ENCODE measurements around the gene FZD7.

The FZD7 gene

GRCh38 chr2:202005272-202005887, 28.3 kb upstream of the FZD7 start:
- peaks cover 15% of the 10 kb centered on the region for H3K4me1 Mint-ChIP-seq
- DNase-seq = no peak
- H3K4me3 Mint-ChIP-seq = no peak overlapping the region
- peaks cover 8% of the 10 kb centered on the region for H3K27me3 Mint-ChIP-seq
- no peaks in the 10 kb centered on the region for H3K9me3 Mint-ChIP-seq
- ATAC-seq = peak; percentile 52
- H3K27ac Mint-ChIP-seq = no peak overlapping the region
- H3K36me3 Mint-ChIP-seq (ENCODE audit: low read depth) = no peaks in the 10 kb centered on the region

- no peak overlapping the region for H3K27ac Mint-ChIP-seq
- H3K9me3 Mint-ChIP-seq = no peaks in the 10 kb centered on the region
- no peak for ATAC-seq
- no peak for DNase-seq
- no peaks in the 10 kb centered on the region for H3K36me3 Mint-ChIP-seq (ENCODE audit: low read depth)
- H3K27me3 Mint-ChIP-seq = peaks cover 11% of the 10 kb centered on the region
- no peak overlapping the region for H3K4me3 Mint-ChIP-seq
- peaks cover 15% of the 10 kb centered on the region for H3K4me1 Mint-ChIP-seq
These were observed 27.4 kb upstream of the FZD7 start for GRCh38 chr2:202006301-202006700.

- H3K27ac Mint-ChIP-seq = no peak overlapping the region
- no peak overlapping the region for H3K4me3 Mint-ChIP-seq
- H3K4me1 Mint-ChIP-seq = peaks cover 15% of the 10 kb centered on the region
- no peaks in the 10 kb centered on the region for H3K36me3 Mint-ChIP-seq (ENCODE audit: low read depth)
- no peak for DNase-seq
- H3K9me3 Mint-ChIP-seq = no peaks in the 10 kb centered on the region
- no peak for ATAC-seq
- H3K27me3 Mint-ChIP-seq = peaks cover 17% of the 10 kb centered on the region
These were observed 26.4 kb upstream of the FZD7 start for GRCh38 chr2:202007015-202007982.

GRCh38 chr2:202007983-202008354, 25.7 kb upstream of the FZD7 start:
- ATAC-seq (no peak), DNase-seq (no peak)
- no peak overlapping the region for H3K4me3 Mint-ChIP-seq
- H3K27me3 Mint-ChIP-seq = peaks cover 20% of the 10 kb centered on the region
- no peaks in the 10 kb centered on the region for H3K9me3 Mint-ChIP-seq
- no peaks in the 10 kb centered on the region for H3K36me3 Mint-ChIP-seq (ENCODE audit: low read depth)
- no peak overlapping the region for H3K27ac Mint-ChIP-seq
- H3K4me1 Mint-ChIP-seq = peaks cover 14% of the 10 kb centered on the region

GRCh38 chr2:202009019-202009481, 24.6 kb upstream of the FZD7 start:
- Mint-ChIP-seq H3K36me3 (ENCODE audit: low read depth) (no peaks in the 10 kb centered on the region), H3K27ac (no peak overlapping the region), H3K9me3 (no peaks in the 10 kb centered on the region), H3K27me3 (peaks cover 20% of the 10 kb centered on the region), H3K4me3 (no peak overlapping the region), H3K4me1 (peaks cover 10% of the 10 kb centered on the region)
- ATAC-seq (no peak), DNase-seq (no peak)

- DNase-seq = no peak
- H3K4me3 Mint-ChIP-seq = no peak overlapping the region
- no peaks in the 10 kb centered on the region for H3K9me3 Mint-ChIP-seq
- H3K27ac Mint-ChIP-seq = no peak overlapping the region
- H3K36me3 Mint-ChIP-seq (ENCODE audit: low read depth) = no peaks in the 10 kb centered on the region
- peaks cover 10% of the 10 kb centered on the region for H3K4me1 Mint-ChIP-seq
- peaks cover 20% of the 10 kb centered on the region for H3K27me3 Mint-ChIP-seq
- no peak for ATAC-seq
These were observed 24.1 kb upstream of the FZD7 start for GRCh38 chr2:202009581-202009980.

- no peak for ATAC-seq
- H3K27ac Mint-ChIP-seq = no peak overlapping the region
- H3K4me3 Mint-ChIP-seq = no peak overlapping the region
- H3K9me3 Mint-ChIP-seq = no peaks in the 10 kb centered on the region
- H3K27me3 Mint-ChIP-seq = peaks cover 13% of the 10 kb centered on the region
- no peaks in the 10 kb centered on the region for H3K4me1 Mint-ChIP-seq
- DNase-seq = no peak
- no peaks in the 10 kb centered on the region for H3K36me3 Mint-ChIP-seq (ENCODE audit: low read depth)
These were observed 19.3 kb upstream of the FZD7 start for GRCh38 chr2:202014318-202014717.

GRCh38 chr2:202014759-202015211, 18.9 kb upstream of the FZD7 start:
- peaks cover 12% of the 10 kb centered on the region for H3K27me3 Mint-ChIP-seq
- H3K9me3 Mint-ChIP-seq = no peaks in the 10 kb centered on the region
- H3K4me3 Mint-ChIP-seq = no peak overlapping the region

GRCh38 chr2:202015471-202015870, 18.2 kb upstream of the FZD7 start:
- Mint-ChIP-seq H3K36me3 (ENCODE audit: low read depth) (no peaks in the 10 kb centered on the region), H3K4me3 (no peak overlapping the region), H3K27ac (no peak overlapping the region), H3K4me1 (no peaks in the 10 kb centered on the region), H3K27me3 (peaks cover 12% of the 10 kb centered on the region), H3K9me3 (no peaks in the 10 kb centered on the region)
- ATAC-seq = no peak
- DNase-seq = no peak

More at GRCh38 chr2:202014759-202015211, 18.9 kb upstream of the FZD7 start:
- DNase-seq = no peak
- Mint-ChIP-seq H3K27ac (no peak overlapping the region), H3K36me3 (ENCODE audit: low read depth) (no peaks in the 10 kb centered on the region), H3K4me1 (no peaks in the 10 kb centered on the region)
- no peak for ATAC-seq

- no peak for DNase-seq
- Mint-ChIP-seq H3K36me3 (ENCODE audit: low read depth) (no peaks in the 10 kb centered on the region), H3K9me3 (no peaks in the 10 kb centered on the region), H3K4me3 (no peak overlapping the region), H3K27ac (no peak overlapping the region), H3K4me1 (no peaks in the 10 kb centered on the region), H3K27me3 (peaks cover 6% of the 10 kb centered on the region)
- ATAC-seq = no peak
These were observed 17.0 kb upstream of the FZD7 start for GRCh38 chr2:202016579-202017227.

- ATAC-seq (no peak), DNase-seq (no peak)
- Mint-ChIP-seq H3K36me3 (ENCODE audit: low read depth) (no peaks in the 10 kb centered on the region), H3K4me3 (no peak overlapping the region), H3K27me3 (peaks cover 2% of the 10 kb centered on the region), H3K4me1 (no peaks in the 10 kb centered on the region), H3K27ac (no peak overlapping the region), H3K9me3 (no peaks in the 10 kb centered on the region)
These were observed 15.7 kb upstream of the FZD7 start for GRCh38 chr2:202017940-202018339.

- H3K27me3 Mint-ChIP-seq = peaks cover 3% of the 10 kb centered on the region
- H3K27ac Mint-ChIP-seq = no peak overlapping the region
- H3K36me3 Mint-ChIP-seq (ENCODE audit: low read depth) = no peaks in the 10 kb centered on the region
- no peaks in the 10 kb centered on the region for H3K9me3 Mint-ChIP-seq
- no peak for DNase-seq
- ATAC-seq = no peak
- no peaks in the 10 kb centered on the region for H3K4me1 Mint-ChIP-seq
- H3K4me3 Mint-ChIP-seq = no peak overlapping the region
These were observed 14.7 kb upstream of the FZD7 start for GRCh38 chr2:202018950-202019349.

GRCh38 chr2:202019689-202020450, 13.8 kb upstream of the FZD7 start:
- peaks cover 5% of the 10 kb centered on the region for H3K27me3 Mint-ChIP-seq
- no peak overlapping the region for H3K27ac Mint-ChIP-seq
- ATAC-seq (no peak), DNase-seq (no peak)
- no peaks in the 10 kb centered on the region for H3K9me3 Mint-ChIP-seq
- no peak overlapping the region for H3K4me3 Mint-ChIP-seq
- no peaks in the 10 kb centered on the region for H3K4me1 Mint-ChIP-seq
- no peaks in the 10 kb centered on the region for H3K36me3 Mint-ChIP-seq (ENCODE audit: low read depth)

GRCh38 chr2:202022755-202023154, 10.9 kb upstream of the FZD7 start:
- no peaks in the 10 kb centered on the region for H3K36me3 Mint-ChIP-seq (ENCODE audit: low read depth)

More at GRCh38 chr2:202022755-202023154, 10.9 kb upstream of the FZD7 start:
- H3K27ac Mint-ChIP-seq = no peak overlapping the region
- ATAC-seq = no peak
- no peaks in the 10 kb centered on the region for H3K9me3 Mint-ChIP-seq
- no peaks in the 10 kb centered on the region for H3K4me1 Mint-ChIP-seq
- no peak overlapping the region for H3K4me3 Mint-ChIP-seq
- H3K27me3 Mint-ChIP-seq = peaks cover 5% of the 10 kb centered on the region
- DNase-seq = no peak

All from activated naive CD8-positive, alpha-beta T cell treated with anti-CD3 and anti-CD28 coated beads, Interleukin-2, amount 50 U/mL, for 24 hours (primary cell).